Endothelial cell of hepatic sinusoid (primary cell): ENCODE results near the gene STYX.

Experiments
- in situ Hi-C: cut with HindIII; loops from 2 replicates; pipeline ENCODE4 v1.10.0; 2017; ENCODE audit warnings: low sequenced_read_pairs

STYX gene

GRCh38 chr14:52783206-52783605 lies 53.2 kb downstream of the STYX start:
- in situ Hi-C loops, result no loop called here

- in situ Hi-C loops, result no loop called here
These were observed 56.9 kb downstream of the STYX start for GRCh38 chr14:52786887-52787286.

GRCh38 chr14:52789118-52789517 lies 59.2 kb downstream of the STYX start:
- in situ Hi-C loops, result no loop called here

GRCh38 chr14:52790011-52790755 lies 60.2 kb downstream of the STYX start:
- in situ Hi-C loops, result no loop called here

GRCh38 chr14:52790756-52791222 lies 60.8 kb downstream of the STYX start:
- in situ Hi-C loops, result no loop called here

GRCh38 chr14:52791223-52792096 lies 61.5 kb downstream of the STYX start, which contains the start of gene GNPNAT1:
Gene GNPNAT1, minus strand, starts transcription at chr14:52791607. Its CDS starts 6,957 bp downstream, at chr14:52784650.
- in situ Hi-C loops, result no loop called here

GRCh38 chr14:52792097-52792415 lies 62.1 kb downstream of the STYX start:
- in situ Hi-C loops, result no loop called here

- in situ Hi-C loops, result no loop called here
These were observed 63.1 kb downstream of the STYX start for GRCh38 chr14:52793061-52793460.

GRCh38 chr14:52797653-52798052 lies 67.7 kb downstream of the STYX start:
- in situ Hi-C loops, result no loop called here

- in situ Hi-C loops, result no loop called here
These were observed 68.9 kb downstream of the STYX start for GRCh38 chr14:52798826-52799225.

- in situ Hi-C loops, result no loop called here
These were observed 71.2 kb downstream of the STYX start for GRCh38 chr14:52801014-52801712.

- in situ Hi-C loops, result no loop called here
These were observed 72.6 kb downstream of the STYX start for GRCh38 chr14:52802597-52802996.

- in situ Hi-C loops, result no loop called here
These were observed 76.1 kb downstream of the STYX start for GRCh38 chr14:52806115-52806514.

- in situ Hi-C loops, result no loop called here
These were observed 78.1 kb downstream of the STYX start for GRCh38 chr14:52808101-52808500.

GRCh38 chr14:52821805-52822250 lies 91.9 kb downstream of the STYX start:
- in situ Hi-C loops, result no loop called here

- in situ Hi-C loops, result no loop called here
These were observed 94.5 kb downstream of the STYX start for GRCh38 chr14:52824462-52824861.
